Activated CD8-positive, alpha-beta T cell treated with anti-CD3 and anti-CD28 coated beads, Interleukin-2, amount 10 ng/mL, durations not matched to agents 7 days and 5 days (primary cell): Measurements from ENCODE around the gene ROS1. TPM values are rescaled to one million over a fixed set of nuclear protein-coding genes. Genes with fewer than 3 reads are reported as not detected.

ENCODE experiments used
- ATAC-seq: fragments of 150-1000 bp; cut with Tn5 transposase; one replicate; pipeline ENCODE4 v1.10.0; 2021; ENCODE audit warnings: moderate library complexity
- CTCF ChIA-PET: fragments of 350-600 bp; sonication (Branson Sonifier 250); formaldehyde crosslinking; loops from one replicate; lab custom pipeline; 2021; ENCODE audit warnings: antibody characterized with exemption; lab: Charles Lee
- POLR2A ChIA-PET: fragments of 350-600 bp; sonication (Branson Sonifier 250); formaldehyde crosslinking; loops from one replicate; lab custom pipeline; 2021; ENCODE audit warnings: antibody characterized with exemption; lab: Charles Lee
- DNase-seq: peaks from one replicate; pipeline ENCODE4 v3.0.0-alpha.2; 2020
- H3K27ac Mint-ChIP-seq: one replicate; pipeline ENCODE4 v1.8.0; 2021; ENCODE audit warnings: mild to moderate bottlenecking, mixed read lengths
- H3K27me3 Mint-ChIP-seq: one replicate; pipeline ENCODE4 v1.8.0; 2021; ENCODE audit warnings: low read depth, mixed read lengths
- H3K36me3 Mint-ChIP-seq: one replicate; pipeline ENCODE4 v1.8.0; 2021; ENCODE audit warnings: low read depth, mixed read lengths
- H3K4me1 Mint-ChIP-seq: one replicate; pipeline ENCODE4 v1.8.0; 2021; ENCODE audit warnings: low read depth, mixed read lengths
- H3K4me3 Mint-ChIP-seq: one replicate; pipeline ENCODE4 v1.8.0; 2021; ENCODE audit warnings: mild to moderate bottlenecking, mixed read lengths
- H3K9me3 Mint-ChIP-seq: one replicate; pipeline ENCODE4 v1.8.0; 2022; ENCODE audit warnings: mixed read lengths; ENCODE audit not compliant: insufficient read depth
- total RNA-seq, 2 experiments: library from RNA; stranded (reverse); gene quantifications; one replicate each; pipeline ENCODE4 v1.2.3, GENCODE V29; 2021

Gene ROS1
- total RNA-seq, 2 experiments from 2014 or later: not detected

DNA sequence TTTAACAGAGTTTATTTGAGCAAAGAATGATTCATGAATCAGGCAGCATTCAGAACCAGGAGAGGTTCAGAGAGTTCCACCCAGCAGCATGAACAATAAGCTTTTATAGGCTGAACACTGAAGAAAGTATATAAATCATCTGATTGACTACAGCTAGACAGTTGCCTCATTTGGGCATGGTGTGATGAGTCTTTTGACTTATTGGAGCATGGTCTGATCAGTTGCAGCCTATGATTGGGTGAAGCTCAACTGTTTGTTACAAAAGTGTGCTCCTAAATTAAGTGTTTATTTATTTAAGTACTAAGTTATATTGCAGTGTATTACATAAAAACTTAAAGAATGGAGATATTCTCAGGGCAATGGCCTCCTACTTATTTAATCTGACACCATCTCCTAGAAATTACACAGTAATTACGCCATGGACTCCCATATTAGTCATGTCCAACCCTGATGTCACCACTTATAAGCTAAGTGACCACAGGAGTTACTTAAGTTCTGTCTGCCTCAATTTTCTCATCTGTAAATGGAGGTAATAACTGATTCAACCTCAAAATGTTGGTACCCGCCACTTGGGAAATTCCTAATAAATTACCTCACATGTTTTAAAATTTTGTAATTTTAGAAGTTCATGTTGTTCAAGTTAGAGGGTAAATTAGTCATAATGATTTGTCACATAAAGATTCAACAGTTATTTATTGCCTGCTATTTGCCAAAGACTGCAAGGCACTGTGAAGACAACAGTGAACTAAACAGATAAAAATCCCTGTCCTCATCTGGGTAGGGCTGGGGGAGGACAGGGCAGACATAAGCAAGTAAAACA is 15.2 kb upstream of the ROS1 start:
- ChIA-PET CTCF (no interaction called here), POLR2A (no interaction called here)
- Mint-ChIP-seq H3K4me1 (no peaks in the 10 kb centered on the region), H3K4me3 (no peak overlapping the region), H3K27me3 (peaks cover 29% of the 10 kb centered on the region), H3K27ac (no peak overlapping the region), H3K9me3 (no peaks in the 10 kb centered on the region), H3K36me3 (no peaks in the 10 kb centered on the region)
- ATAC-seq: no peak
- no peak for DNase-seq

- H3K27me3 Mint-ChIP-seq: peaks cover 15% of the 10 kb centered on the region
- H3K9me3 Mint-ChIP-seq: no peaks in the 10 kb centered on the region
- DNase-seq (no peak), ATAC-seq (no peak)
- POLR2A ChIA-PET: no interaction called here
- no peak overlapping the region for H3K27ac Mint-ChIP-seq
- no peaks in the 10 kb centered on the region for H3K4me1 Mint-ChIP-seq
- CTCF ChIA-PET: no interaction called here
- H3K4me3 Mint-ChIP-seq: no peak overlapping the region
- no peaks in the 10 kb centered on the region for H3K36me3 Mint-ChIP-seq
Measured at GRCh38 chr6:117432273-117432672, 6.5 kb upstream of the ROS1 start.

- Mint-ChIP-seq H3K36me3 (no peaks in the 10 kb centered on the region), H3K4me1 (no peaks in the 10 kb centered on the region), H3K27ac (no peak overlapping the region), H3K27me3 (peaks cover 14% of the 10 kb centered on the region), H3K9me3 (no peaks in the 10 kb centered on the region), H3K4me3 (no peak overlapping the region)
- DNase-seq: no peak
- CTCF ChIA-PET: no interaction called here
- ATAC-seq: no peak
- POLR2A ChIA-PET: no interaction called here
Measured at GRCh38 chr6:117423754-117424153, 2.0 kb downstream of the ROS1 start.

GRCh38 chr6:117418320-117418719 is 7.4 kb downstream of the ROS1 start:
- H3K9me3 Mint-ChIP-seq: no peaks in the 10 kb centered on the region

DNA sequence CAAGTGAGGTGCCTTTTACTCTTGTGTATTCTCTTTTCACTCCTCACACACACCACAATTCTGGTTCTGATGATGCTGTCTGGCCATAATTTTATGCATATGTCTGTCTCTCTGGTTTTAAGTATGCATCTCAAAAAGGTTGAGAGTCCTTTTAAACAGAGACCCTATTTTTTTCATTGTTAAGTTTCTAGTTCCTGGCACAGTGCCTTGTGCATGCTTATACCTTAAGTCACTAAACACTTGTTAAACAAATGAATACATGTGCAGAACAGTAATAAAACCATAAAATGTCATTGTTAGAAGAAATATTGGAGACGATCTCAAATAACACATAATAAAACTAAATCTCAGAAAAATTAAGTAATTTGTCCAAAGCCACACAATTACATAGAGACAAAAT is 7.9 kb downstream of the ROS1 start:
- POLR2A ChIA-PET: no interaction called here
- no peaks in the 10 kb centered on the region for H3K4me1 Mint-ChIP-seq
- H3K36me3 Mint-ChIP-seq: no peaks in the 10 kb centered on the region
- no peak overlapping the region for H3K27ac Mint-ChIP-seq
- H3K4me3 Mint-ChIP-seq: no peak overlapping the region
- no peak for ATAC-seq
- H3K27me3 Mint-ChIP-seq: peaks cover 7% of the 10 kb centered on the region
- CTCF ChIA-PET: no interaction called here
- DNase-seq: no peak
- H3K9me3 Mint-ChIP-seq: no peaks in the 10 kb centered on the region

More at GRCh38 chr6:117418320-117418719, 7.4 kb downstream of the ROS1 start:
- Mint-ChIP-seq H3K36me3 (no peaks in the 10 kb centered on the region), H3K27ac (no peak overlapping the region), H3K4me1 (no peaks in the 10 kb centered on the region), H3K27me3 (peaks cover 9% of the 10 kb centered on the region), H3K4me3 (no peak overlapping the region)
- ChIA-PET POLR2A (no interaction called here), CTCF (no interaction called here)
- DNase-seq: no peak
- no peak for ATAC-seq

DNA sequence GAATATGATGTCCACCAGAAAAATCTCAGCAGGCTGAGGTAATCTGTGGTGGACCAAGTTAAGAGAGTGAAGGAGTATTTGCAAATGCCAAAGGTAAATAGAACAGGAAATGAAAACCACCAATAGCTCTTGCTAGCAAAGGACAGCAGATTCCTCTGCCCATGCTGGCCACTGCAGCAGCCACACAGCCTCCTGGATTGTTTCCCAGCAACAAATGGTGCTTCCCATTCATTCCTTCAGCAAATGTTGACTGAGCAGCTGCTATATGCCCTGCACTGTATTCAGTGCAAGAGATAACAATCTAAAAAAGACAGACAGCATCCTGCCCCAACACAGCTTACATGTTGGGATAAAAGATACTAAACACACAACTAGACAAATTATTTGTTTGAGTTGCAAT is 11.0 kb downstream of the ROS1 start:
- ChIA-PET POLR2A (no interaction called here), CTCF (no interaction called here)
- DNase-seq (no peak), ATAC-seq (no peak)
- no peak overlapping the region for H3K27ac Mint-ChIP-seq
- no peaks in the 10 kb centered on the region for H3K9me3 Mint-ChIP-seq
- H3K36me3 Mint-ChIP-seq: no peaks in the 10 kb centered on the region
- no peak overlapping the region for H3K4me3 Mint-ChIP-seq
- no peaks in the 10 kb centered on the region for H3K4me1 Mint-ChIP-seq
- peaks cover 9% of the 10 kb centered on the region for H3K27me3 Mint-ChIP-seq

GRCh38 chr6:117411474-117411873 is 14.3 kb downstream of the ROS1 start:
- Mint-ChIP-seq H3K4me3 (no peak overlapping the region), H3K9me3 (no peaks in the 10 kb centered on the region), H3K4me1 (no peaks in the 10 kb centered on the region), H3K27me3 (peaks cover 18% of the 10 kb centered on the region), H3K36me3 (no peaks in the 10 kb centered on the region), H3K27ac (no peak overlapping the region)
- ATAC-seq (no peak), DNase-seq (no peak)
- POLR2A ChIA-PET: no interaction called here
- CTCF ChIA-PET: no interaction called here

- Mint-ChIP-seq H3K4me1 (no peaks in the 10 kb centered on the region), H3K27me3 (peaks cover 18% of the 10 kb centered on the region), H3K4me3 (no peak overlapping the region), H3K36me3 (no peaks in the 10 kb centered on the region), H3K9me3 (no peaks in the 10 kb centered on the region), H3K27ac (no peak overlapping the region)
- ChIA-PET POLR2A (no interaction called here), CTCF (no interaction called here)
- DNase-seq: no peak
- ATAC-seq: no peak
Measured at GRCh38 chr6:117409863-117410262, 15.9 kb downstream of the ROS1 start.

- ChIA-PET POLR2A (no interaction called here), CTCF (no interaction called here)
- no peaks in the 10 kb centered on the region for H3K4me1 Mint-ChIP-seq
- peaks cover 18% of the 10 kb centered on the region for H3K27me3 Mint-ChIP-seq
- H3K36me3 Mint-ChIP-seq: no peaks in the 10 kb centered on the region
- ATAC-seq (no peak), DNase-seq (no peak)
- no peaks in the 10 kb centered on the region for H3K9me3 Mint-ChIP-seq
- no peak overlapping the region for H3K4me3 Mint-ChIP-seq
- no peak overlapping the region for H3K27ac Mint-ChIP-seq
Measured at GRCh38 chr6:117409420-117409819, 16.3 kb downstream of the ROS1 start.

DNA sequence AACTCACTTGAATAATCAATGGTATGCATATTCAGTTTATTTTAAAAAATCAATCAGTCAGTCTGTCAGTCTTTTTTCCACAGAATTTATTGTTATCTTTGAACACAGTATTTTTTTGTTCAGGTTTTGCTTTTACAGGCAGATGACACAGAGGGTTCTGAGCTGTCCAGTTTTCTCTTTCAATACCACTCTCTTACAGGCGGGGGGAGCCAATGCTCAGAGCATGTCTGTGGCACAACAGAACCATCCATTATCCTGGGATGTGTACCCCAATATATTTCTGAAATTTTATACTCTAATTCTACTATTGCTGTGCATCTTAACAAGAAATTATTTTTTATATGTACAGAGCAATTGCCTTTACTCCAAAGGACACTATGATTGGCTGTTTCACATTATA is 21.2 kb downstream of the ROS1 start:
- H3K4me1 Mint-ChIP-seq: no peaks in the 10 kb centered on the region
- DNase-seq: no peak
- no peak overlapping the region for H3K27ac Mint-ChIP-seq
- no peak overlapping the region for H3K4me3 Mint-ChIP-seq
- POLR2A ChIA-PET: no interaction called here
- H3K36me3 Mint-ChIP-seq: no peaks in the 10 kb centered on the region
- ATAC-seq: no peak
- peaks cover 9% of the 10 kb centered on the region for H3K27me3 Mint-ChIP-seq
- CTCF ChIA-PET: no interaction called here
- no peaks in the 10 kb centered on the region for H3K9me3 Mint-ChIP-seq

DNA sequence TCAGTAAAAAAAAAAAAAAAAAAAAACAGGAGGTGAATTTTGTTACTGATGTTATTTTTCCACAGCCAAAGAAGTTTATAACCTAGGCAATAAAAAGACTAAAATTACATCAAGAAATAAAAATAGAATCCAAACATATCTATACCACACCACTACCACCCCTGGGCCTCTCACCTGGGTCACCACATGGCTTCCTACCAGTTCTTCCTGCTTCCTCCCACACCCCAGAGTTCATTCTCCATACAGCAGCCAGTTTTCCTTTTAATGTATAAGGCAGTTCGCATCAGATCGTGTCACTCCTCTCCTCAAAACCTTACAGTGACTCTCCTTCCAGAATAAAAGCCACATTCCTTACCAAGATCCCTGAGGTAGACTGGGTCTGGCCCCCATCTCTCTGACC is 23.9 kb downstream of the ROS1 start:
- CTCF ChIA-PET: no interaction called here
- Mint-ChIP-seq H3K27ac (no peak overlapping the region), H3K27me3 (no peaks in the 10 kb centered on the region), H3K36me3 (no peaks in the 10 kb centered on the region), H3K4me3 (no peak overlapping the region), H3K9me3 (no peaks in the 10 kb centered on the region), H3K4me1 (no peaks in the 10 kb centered on the region)
- DNase-seq: no peak
- POLR2A ChIA-PET: no interaction called here
- ATAC-seq: no peak

GRCh38 chr6:117399924-117400323 is 25.8 kb downstream of the ROS1 start:
- POLR2A ChIA-PET: no interaction called here
- Mint-ChIP-seq H3K4me1 (no peaks in the 10 kb centered on the region), H3K36me3 (no peaks in the 10 kb centered on the region), H3K4me3 (no peak overlapping the region), H3K27ac (no peak overlapping the region), H3K27me3 (peaks cover 2% of the 10 kb centered on the region), H3K9me3 (no peaks in the 10 kb centered on the region)
- ATAC-seq: no peak
- DNase-seq: no peak
- CTCF ChIA-PET: interaction anchor here (1.1 to 1.2 kb wide), 3 partner anchors 50 to 205 kb away, joined by 3 to 8 read pairs (median 4); no protein-coding TSS in a partner anchor
